Stimulated activated CD4-positive, alpha-beta T cell treated with anti-CD3 and anti-CD28 coated beads, Interleukin-4, amount 100 ng/mL, for 4 hours (primary cell): ENCODE results near the gene RIT2.

Source experiments
- DNase-seq, 2 experiments: peaks; one replicate each; pipeline ENCODE4 v3.0.0-alpha.2; 2020

Gene RIT2

DNA sequence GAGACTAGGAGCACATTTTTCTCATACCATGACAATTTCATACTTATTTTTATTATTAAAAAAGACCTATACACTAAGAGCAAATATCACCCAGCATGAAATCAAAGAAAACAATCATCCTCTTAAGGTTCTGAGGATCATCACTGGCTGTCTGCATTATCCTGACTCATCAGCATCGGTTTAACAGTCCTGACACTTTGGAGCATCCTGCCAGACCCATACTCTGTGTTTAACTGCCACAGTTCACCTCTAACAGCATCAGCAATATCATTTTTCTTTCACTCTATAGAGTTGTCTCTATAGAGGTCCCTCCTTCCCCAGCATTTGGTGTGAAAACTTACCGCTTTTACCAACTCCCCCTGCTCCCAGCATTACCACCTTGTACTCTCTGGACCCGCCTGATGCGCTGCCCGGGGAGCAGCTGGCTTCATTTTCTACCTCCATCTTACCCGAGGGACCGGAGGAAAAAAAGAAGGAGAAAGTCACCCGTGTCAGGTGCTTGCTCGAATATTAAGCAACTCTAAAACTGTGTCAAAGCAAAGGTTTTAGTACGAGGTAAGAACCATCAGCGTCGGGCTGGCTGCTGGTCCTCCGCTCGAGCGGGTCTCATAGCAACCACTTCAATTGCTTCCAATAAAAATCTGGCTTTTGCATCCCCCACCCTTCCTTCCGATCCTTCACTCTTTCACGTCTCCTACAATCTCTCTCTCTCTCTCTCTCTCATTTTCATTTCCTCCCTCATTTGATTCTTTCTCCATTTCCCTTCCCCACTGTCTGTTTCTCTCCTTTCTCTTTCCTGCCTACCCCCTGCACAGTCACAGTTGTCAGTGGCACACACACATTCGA is at the start of gene RIT2:
RIT2 (minus strand) TSS at position 610 of the 846 bp plus-strand sequence.
- DNase-seq = no peak

DNA sequence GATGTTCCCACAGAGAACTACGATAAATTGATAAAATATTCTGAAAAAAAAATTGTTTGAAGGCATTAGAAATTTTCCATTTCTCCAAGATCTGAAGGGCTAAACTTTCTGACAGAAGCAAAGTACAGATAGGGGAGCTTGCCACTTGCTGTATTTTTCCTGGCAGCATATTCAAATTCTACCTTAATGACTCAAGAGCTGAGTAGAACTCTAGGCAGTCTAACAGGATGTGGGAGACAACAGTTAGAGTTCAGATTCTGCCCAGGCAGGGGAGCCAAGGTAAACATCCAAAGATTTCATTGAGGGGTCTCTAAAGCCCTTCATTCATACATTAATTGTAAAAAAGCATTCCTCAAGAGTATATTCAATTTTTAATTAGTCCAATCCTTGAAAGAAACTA is 46.0 kb upstream of the RIT2 start:
- no peak for DNase-seq

DNA sequence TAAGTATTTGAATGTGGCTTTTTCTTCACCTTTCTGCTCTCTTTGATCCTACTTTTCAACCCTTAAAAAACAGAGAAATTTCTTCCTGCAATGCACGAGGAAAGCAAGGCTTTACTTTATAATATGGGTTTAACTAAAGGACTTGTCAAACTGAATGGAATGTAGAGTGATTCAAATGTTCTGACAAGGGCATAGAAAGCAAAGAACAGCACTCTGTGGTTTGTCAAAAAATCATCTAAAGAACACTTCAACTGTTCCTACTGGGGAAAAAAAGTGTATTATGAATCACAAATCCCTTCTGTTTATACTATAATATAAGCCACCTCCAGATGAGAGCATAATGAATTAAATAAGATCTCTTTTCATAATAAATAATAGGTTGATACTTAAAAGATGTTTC is 45.0 kb upstream of the RIT2 start:
- no peak for DNase-seq

DNA sequence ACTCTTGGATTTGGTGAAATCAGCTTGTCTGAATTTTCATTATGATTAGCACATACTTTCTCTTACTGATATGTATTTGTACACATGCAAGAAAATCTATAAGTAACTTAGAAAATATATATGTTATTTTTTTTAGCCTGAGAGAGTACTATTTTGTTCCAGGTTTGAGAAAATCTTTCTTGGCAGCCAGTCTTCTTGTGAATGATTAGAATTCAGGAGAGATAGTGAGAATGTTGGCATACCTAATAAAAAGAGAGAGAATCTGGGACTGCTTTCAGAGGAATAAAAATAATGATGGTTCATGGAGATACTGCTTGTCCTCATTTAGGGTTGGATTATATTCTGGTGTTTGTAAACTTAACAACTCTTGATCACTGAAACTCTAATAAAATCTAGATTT is 44.4 kb upstream of the RIT2 start:
- DNase-seq = no peak

DNA sequence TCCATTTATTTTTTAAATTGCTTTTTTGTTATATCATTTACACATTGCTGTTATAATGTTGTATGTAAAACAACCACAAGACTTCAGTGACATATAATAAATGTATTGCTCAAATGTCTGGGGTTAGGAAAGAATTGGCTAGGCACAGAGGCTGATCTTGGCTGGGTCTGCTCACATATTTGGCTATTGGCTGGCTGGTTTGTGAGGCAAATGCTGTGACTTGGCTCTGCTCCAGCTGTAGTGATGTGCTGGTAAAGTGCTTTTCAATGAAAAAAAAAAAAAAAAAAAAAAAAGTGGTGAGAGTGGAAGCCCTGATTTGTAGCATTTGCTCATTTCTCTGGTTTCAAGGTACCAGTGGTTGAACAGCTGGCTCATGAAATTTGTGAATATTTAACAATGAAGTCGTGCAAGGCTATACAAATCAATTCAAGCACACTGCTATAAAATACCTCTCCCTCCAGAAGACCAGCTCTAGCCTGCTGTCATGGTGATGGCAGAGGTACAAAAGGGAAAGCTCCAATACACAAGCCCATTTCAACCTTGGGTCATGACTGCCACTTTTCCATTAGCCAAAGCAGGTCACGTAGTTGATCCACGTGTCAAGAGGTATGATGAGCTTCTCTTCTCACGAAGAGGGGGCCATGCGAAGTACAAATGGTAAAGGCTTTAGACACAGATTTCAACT is 43.7 kb upstream of the RIT2 start:
- no peak for DNase-seq

DNA sequence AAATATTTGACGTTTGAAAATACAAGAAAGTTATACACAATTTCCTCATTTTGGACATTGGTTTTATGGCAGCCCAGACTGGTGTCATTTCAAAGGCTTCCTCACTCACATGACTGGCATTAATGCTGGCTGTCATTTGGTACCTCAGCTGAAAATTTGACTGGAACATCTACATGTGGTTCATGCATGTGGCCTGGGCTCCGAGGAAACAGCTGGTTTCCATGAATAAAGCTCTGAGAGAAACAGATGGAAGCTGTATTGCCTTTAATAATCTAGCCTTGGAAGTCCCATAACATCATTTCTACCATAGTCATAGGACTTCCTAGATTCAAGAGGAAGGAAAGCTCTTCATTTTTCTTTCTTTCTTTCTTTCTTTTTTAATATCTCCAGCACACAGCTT is 42.9 kb upstream of the RIT2 start:
- DNase-seq = no peak

DNA sequence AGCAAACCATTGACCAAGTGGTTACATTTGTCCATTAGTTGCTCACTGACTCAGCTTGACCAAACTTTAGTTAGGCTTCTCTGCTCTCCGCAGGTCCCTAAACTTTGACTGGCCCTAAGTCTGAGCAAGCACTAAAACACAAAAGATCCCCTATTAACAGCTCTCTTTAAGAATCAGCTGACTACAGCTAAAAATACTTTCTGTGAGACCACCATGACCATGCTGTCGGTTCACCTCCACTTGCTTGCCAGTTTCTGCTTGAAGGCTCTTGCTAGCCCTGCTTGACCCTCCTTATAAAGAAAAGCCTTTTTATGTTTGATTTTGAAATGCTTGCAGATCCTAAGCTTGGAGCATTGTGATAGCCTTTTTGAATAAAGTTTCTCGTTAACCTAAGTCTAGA is 40.4 kb upstream of the RIT2 start:
- no peak for DNase-seq

DNA sequence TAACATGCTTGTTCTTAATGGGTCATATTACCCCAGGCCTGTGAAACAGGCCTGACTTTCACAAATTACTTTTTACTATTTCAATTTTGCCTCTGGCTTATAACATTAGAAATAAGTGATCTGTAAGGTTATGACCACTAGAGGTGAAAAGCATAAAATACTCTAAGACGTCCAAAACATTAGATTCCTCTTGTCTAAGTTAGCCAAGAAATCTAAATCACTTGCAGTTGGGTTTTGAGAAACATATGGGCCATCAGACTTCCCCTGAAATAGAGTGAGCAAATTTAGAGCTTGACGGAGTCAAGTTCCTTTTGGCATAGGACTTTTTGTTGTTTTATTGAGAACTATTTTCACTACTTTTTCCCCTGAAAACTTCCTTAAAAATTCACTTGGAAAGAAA is 32.7 kb upstream of the RIT2 start:
- no peak for DNase-seq

DNA sequence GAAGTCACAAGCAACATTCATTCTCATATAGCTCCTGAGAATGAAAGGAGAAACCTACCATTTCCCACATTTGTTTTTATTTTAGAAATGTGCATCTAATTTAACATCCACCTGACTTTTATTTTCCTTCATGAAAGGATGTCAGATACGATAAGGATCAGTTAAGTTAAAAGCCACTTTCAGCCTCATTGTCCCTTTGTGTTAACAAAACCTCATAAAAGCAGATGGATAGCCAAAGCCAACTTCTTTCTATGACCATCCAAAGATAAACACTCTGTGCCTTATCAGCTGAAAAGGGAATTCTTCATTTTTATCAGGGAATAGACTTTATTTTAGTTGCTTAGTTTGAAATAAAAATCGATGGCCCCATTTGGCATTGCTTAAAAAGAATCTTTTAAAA is 25.7 kb upstream of the RIT2 start:
- no peak for DNase-seq

DNA sequence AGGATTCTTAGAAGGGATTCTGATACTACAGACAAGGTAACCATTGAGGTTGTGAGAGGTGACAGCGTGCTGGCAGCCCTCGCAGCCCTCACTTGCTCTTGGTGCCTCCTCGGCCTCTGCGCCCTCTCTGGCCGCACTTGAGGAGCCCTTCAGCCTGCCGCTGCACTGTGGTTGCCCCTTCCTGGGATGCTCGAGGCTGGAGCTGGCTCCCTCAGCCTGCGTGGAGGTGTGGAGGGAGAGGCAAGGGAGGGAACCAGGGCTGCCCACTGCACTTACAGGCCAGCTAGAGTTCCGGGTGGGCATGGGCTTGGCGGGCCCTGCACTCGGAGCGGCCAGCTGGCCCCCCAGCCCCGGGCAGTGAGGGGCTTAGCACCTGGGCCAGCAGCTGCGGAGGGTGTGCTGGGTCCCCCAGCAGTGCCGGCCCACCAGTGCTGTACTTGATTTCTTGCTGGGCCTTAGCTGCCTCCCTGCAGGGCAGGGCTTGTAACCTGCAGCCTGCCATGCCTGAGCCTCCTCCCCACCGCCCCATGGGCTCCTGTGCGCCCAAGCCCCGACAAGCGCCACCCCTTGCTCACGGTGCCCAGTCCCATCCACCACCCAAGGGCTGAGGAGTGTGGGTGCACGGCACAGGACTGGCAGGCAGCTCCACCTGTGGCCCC is 23.9 kb upstream of the RIT2 start:
- DNase-seq = no peak

DNA sequence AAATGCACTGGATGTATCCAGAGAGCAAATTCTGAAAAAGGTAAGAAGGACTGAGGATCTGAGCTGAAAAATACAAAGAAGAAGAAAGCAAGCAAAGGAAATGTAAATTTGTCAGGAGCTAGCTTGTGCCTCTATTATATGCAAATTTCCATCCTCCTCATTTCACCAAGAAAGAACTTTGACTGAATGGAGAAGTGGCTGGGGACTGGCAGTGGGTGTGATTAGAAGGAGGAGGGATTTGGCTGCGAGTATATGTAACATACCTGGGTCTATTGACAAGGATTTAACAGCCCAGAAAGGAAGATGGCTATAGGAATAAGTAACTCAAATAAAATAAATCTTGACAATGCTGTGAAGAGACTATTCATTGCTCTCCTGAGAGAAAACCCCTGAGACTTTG is 19.4 kb upstream of the RIT2 start:
- DNase-seq = no peak

DNA sequence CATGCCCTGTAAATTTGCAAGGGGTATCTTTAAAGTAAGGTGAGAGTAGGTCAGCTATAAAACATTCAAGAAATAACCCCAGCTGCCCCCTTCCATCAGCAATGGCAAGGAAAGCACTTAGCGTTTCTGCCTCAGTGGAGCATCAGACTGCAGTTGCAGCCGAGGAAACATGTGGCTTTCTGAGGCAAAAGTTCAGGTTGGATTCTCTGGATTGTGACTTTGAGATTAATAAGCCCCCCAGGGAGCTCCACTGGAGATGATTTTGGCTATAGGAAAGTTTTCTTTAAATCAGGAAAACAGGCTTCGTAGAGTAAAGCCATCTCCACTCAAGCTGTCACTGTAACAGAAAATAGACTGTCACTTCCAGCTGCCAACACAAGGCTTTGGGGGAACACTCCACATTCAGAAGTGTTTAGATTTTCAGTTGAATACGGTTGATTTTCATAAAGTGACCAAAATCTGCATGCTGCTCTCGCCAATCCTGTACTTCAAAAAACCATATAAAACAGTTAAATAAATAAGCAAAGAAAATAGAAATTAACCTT is 15.3 kb upstream of the RIT2 start:
- DNase-seq = no peak

DNA sequence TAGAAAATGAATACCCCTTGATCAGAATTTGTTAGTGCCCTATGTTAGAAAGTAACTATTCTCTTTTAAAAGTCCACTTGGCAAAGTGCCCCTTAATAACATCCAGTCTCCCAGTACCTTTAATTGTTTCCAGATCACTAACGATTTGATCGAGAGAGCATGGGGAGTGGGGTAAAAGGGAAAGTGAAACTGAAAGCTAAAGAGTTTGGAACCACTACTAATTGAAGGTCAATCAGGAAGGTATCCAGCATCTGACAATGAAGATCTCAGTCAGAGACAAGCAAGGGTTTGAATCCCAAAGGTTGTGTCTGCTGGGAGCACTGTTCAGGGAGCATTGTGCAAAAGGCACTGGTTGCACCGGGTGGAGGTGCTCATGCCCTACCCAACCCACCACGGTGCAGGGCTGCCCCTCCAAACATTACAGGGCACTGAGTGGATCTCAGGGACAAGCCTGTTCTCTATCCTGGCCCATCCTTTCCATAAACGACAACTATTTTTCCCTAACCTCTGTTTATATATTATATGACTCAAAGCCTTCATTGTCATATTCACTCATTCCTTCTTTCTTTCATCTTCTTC is 14.6 kb upstream of the RIT2 start:
- no peak for DNase-seq

DNA sequence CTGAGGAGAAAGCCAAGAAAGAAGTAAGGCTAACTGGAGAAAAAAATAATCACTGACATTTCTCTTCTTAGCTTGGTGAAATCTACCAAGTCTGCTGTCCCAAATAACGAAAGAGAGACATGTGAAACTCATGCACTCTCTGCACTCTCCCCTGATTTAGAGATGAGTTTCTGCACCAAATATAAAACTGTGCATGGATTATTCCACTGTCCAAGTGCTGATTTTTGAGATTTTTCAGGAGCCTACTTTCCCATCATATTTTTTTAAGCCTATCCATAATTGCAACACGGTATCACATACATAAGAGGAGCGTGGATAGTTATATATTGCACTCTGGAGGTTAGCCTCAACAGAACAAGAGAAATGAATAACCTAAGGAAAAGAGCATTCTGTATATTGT is 10.0 kb upstream of the RIT2 start:
- no peak for DNase-seq

DNA sequence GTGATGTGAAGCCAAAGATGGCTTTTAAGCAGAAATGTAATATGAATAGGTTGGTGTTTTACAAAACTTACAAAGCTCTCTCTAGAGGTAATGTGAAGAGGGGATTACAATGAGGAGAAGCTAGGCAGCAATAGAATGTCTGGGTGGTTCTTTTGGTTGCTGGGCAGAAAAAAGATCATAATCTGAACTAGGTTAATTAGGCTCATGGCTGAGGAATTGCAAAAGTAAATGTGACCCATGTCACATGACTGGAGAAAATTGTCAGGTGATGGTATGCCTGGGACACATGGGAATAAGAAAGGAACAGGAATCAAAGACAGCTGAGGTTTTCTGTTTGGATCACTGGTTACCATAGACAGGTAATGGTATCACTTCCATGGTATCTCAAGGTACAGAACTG is 7.5 kb upstream of the RIT2 start:
- DNase-seq = no peak

DNA sequence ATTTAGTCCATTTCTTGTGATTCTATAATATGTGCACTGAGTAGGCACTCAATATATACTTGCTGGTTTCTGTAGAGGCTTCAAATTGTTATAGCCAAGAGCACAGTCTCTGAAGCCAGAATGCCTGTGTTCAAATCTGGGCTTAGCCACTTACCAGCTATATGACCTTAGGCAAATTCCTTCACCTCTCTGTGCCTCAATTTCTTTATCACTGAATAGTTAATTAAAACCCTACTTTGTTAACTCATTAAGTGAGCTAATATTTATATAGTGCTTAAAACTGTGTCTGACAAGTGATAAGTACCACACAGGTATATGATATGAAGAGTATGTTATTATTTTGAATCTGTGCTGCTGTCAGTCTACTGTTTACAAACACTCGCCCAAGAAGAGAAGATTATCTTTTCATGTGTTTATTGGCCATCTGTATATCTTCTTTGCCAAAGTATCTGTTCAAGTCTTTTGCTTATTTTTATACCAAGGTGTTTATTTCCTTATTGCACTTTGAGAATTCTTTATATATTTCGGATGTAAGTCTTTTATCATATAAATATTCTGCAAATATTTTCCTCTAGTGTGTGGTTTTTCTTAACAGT is 1.3 kb upstream of the RIT2 start:
- DNase-seq = no peak

DNA sequence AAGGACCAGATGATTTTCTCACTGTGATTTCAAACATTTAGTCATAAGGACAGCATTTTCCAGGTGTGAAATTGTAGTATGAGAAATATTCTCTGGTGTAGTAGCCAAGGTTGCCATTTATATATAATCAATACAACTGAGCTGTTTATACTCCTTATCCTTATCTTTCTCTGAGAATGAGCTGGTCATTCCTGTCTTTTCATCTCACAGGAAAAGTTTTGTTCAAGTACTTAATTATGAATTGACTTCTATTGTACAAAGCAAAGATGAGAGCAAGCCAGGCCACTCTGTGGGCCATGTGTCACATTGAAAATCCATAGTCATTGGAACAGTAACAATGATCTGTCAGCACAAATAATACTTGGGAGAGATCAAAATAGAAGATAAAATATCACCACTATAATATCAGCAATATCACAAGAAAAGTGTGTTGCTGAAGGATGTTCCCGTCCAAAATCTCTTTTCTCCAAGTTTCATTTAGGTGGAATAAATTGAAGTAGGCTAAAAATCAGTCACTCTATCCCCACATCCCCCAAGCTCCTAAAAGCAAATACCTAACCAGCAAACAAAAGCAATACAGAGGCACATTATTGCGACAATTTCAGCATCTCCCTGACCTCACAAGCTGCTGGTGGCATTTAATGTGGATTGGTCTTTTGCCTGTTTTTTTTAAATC is 2.1 kb downstream of the RIT2 start:
- no peak for DNase-seq

DNA sequence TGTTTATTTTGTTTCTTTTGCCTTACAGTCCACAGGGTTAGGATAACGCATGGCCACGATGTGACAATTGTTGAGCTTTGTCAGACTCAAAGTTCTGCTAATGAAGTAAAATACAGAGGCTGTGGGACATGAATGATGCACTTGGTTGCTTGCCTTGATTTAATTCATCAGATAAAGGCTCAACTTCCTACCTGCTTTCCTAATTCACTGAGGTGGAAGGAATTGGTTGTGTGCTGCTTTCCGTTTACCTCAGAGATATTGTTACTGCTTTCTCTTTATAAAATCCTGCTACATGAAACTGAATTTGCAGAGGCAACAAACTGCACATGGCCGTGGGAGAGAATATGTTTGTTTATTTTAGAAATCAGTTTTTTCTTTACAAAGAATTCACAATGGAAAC is 6.6 kb downstream of the RIT2 start:
- no peak for DNase-seq

DNA sequence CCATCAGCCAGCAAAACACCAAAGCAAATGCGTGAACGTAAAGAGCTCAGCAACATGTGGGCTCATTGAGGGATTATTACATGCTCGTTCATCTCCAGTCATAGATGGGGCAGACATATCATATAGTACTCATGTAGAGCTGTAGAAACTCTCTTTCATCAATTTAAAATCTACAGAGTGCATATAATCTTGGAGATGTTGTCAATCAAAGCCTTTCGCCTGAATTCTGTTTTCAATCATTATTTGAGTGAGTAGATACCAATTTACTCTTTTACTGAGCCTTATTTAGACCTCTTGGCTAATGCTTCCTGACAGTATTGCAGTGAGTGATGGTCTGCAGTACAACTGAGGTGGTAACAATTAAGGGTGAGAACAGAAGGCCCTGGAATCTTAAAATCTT is 7.0 kb downstream of the RIT2 start:
- no peak for DNase-seq

DNA sequence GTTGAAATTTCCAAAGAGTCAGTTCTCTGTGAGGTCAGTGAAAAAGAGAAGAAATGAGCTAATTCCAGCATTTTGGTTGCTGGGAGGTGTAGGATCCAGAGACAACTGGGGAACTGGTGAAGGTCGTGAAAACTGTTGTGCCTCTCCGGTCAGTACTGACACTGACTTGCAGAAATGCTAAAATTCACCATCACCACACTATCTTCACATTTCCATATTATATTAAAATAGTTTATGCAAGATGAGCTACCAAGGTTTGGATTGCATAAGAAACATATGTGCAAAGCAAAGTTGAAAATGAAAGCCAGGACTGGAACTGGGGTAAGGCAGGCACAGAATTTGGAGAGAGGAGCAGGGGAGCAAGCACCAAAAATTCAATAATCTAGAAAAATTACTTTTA is 21.8 kb downstream of the RIT2 start:
- DNase-seq = no peak

DNA sequence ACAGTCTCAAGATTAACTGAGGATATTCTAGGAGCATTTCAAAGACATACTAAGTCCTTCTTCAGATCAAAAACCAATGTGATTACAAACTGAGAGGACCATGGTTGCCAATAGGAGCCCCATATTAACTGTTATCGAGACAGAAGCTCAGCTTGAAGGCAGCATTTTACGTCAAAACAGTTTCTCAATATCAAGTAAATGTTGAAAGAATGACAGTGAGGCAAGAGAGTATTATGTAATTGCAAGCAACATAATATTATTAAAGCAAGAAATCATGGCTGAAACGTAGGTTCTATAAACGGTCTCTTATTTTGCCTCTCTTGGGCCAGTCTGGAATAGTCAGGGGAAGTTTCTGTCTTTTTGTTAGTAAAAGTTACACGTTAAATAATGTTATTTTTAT is 22.9 kb downstream of the RIT2 start:
- DNase-seq = no peak

DNA sequence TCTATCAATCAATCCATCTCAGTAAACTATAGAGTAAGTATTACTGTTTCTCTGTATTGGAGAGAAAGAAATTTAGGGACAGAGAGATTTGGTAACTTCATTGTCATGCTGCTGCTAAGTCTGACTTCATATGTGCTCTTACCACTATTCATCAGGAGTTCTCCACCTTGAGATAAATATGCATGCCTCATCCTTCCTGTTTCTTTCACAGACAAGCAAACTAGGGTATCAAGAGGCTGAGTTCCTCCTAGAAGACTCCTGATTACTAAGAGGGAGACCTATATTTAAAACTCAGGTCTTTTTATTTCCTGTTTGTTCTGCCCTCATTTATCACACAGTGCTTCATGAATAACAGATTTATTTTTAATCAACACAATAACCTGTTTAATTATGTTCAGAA is 34.1 kb downstream of the RIT2 start:
- no peak for DNase-seq

DNA sequence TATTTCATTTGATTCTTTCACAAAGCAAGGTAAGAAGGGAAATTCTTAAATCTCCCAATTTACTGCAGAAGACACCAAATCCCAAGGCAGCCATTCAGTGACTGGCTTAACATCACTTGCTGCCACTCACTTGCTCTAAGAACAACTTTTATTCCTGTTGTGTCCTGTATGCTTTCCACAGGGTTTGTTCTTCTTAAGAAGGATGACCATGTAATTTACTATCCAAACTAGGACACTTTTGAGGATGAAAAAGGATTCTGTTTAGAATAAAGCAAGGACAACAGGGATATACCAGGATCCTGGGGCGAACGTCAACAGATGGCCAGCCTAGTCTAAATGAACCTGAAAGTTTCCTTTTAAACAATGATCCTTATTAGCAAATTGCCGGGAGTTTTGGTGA is 34.8 kb downstream of the RIT2 start:
- DNase-seq = no peak
